Measurements from ENCODE around the gene CAPRIN1.
A peak's percentile ranks its signal among the peaks of the same experiment; 100 is the strongest.
"Not testable (repeated sequence)": the region's sequence is repeated elsewhere in the genome, so short reads cannot be mapped to it uniquely, and the experiment has no call there.

CAPRIN1 gene

DNA sequence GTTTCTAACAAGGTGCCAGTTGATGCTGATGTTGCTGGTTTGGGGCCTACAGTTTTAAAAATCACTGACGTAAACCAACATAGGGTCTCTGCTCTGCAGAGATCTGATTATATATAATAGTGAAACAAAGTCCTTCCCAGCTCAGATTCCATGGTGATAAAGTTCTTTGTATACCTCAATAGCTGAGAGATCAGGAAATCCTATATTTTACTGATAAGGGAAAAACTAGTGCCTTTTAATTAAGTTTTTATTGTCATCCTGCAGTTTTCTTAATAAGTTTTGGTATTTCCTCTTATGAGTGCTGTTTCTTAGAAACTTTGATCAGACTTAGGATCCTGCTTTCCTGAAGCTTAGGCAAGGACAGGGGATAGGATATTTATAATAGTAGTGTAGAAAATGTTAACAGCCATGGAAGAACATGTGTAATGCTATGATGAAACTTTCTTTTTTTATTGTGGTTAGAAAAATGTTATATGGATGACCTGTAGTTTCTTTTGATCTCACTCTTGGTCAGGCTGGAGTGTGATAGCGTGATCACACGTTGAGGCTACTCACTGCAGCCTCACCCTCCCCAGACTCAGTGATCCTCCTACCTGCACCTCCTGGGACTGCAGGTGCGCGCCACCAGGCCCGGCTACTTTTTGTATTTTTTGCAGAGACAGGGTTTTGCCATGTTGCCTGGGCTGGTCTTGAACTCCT lies 14.1 kb downstream of the CAPRIN1 start:
- Mint-ChIP-seq H3K9me3 (no peaks in the 10 kb centered on the region), H3K4me1 (ENCODE audit: low read depth) (peaks cover 70% of the 10 kb centered on the region), H3K4me3 (no peak overlapping the region), H3K36me3 (ENCODE audit: low read depth) (peaks cover 46% of the 10 kb centered on the region), H3K27me3 (no peaks in the 10 kb centered on the region), H3K27ac (peak overlapping the region; percentile 63)

DNA sequence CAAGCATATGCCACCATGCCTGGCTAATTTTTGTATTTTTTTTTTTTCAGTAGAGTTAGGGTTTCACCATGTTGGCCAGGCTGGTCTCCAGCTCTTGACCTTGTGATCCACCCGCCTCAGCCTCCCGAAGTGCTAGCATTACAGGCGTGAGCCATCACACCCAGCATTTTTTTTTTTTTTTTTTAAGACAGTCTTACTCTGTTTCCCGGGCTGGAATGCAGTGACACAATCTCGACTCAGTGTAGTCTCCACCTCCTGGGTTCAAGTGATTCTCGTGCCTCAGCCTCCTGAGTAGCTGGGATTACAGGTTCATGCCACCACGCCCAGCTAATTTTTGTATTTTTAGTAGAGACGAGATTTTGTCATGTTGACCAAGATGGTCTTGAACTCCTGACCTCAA lies 15.2 kb downstream of the CAPRIN1 start:
- H3K4me1 Mint-ChIP-seq (ENCODE audit: low read depth), result peaks cover 74% of the 10 kb centered on the region
- H3K4me3 Mint-ChIP-seq, H3K27me3 Mint-ChIP-seq, H3K9me3 Mint-ChIP-seq: not testable (repeated sequence)
- peaks cover 45% of the 10 kb centered on the region for H3K36me3 Mint-ChIP-seq (ENCODE audit: low read depth)
- peak overlapping the region; percentile 71 for H3K27ac Mint-ChIP-seq

DNA sequence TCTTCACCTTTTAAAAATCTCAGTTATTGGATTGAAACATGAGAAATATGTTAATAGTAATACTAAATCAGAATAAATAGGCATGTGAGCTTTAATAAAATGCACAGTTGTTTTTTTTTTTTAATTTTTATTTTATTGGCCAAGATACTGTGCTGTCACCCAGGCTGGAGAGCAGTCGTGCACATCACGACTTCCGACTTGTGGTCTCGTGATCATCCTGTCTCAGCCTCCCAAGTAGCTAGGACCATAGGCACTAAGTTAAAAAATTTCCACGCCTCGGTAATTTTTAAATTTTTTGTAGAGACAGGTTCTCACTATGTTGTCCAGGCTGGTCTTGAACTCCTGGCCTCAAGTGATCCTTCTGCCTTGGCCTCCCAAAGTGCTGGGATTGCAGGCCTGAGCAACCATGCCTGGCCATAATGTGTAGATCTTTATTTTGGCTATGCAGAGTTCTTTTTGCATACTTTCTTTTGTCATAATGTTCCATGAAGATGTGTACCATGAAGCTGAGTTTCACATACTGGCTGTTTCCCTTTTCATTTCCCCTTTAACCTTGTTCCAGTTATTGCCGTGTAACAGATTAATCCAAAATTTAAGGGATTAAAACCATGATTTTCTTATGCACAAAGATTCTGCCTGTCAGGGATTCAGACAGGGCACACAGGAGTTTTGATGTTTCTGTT lies 16.0 kb downstream of the CAPRIN1 start:
- H3K27me3 Mint-ChIP-seq, result no peaks in the 10 kb centered on the region
- peaks cover 45% of the 10 kb centered on the region for H3K36me3 Mint-ChIP-seq (ENCODE audit: low read depth)
- H3K9me3 Mint-ChIP-seq, result no peaks in the 10 kb centered on the region
- H3K4me3 Mint-ChIP-seq, result no peak overlapping the region
- H3K4me1 Mint-ChIP-seq (ENCODE audit: low read depth), result peaks cover 69% of the 10 kb centered on the region
- no peak overlapping the region for H3K27ac Mint-ChIP-seq

DNA sequence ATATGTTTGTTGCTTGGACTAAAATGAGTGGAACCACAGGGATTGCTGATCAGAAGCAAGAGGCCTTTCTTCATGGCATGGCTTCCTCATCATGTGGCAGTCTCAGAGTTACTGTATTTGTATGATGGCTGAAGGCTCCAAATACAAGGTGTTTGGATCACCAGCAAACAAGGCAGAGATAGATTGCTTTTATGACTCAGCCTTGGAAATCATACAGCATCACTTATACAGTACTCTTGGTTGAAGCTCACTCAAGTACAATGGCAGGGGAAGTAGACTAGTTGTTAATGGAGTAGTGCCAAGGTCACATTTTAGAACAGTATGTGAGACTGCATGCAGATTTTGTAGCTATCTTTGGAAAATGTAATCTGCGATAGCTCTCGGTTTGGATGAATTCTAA lies 16.6 kb downstream of the CAPRIN1 start:
- no peak overlapping the region for H3K4me3 Mint-ChIP-seq

DNA sequence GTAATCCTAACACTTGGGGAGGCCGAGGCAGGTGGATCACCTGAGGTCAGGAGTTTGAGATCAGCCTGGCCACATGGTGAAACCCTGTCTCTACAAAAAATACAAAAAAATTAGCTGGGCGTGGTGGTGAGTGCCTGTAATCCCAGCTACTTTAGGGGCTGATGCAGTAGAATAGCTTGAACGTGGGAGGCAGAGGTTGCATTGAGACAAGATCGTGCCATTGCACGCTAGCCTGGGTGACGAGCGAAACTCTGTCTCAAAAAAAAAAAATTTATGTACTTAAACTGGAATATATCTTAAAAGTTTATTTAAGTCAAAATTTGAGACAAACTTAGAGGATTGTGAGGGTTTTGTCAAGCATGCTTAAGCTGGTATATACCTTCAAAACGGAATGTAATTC lies 19.8 kb downstream of the CAPRIN1 start:
- Mint-ChIP-seq H3K4me1 (ENCODE audit: low read depth) (peaks cover 65% of the 10 kb centered on the region), H3K36me3 (ENCODE audit: low read depth) (peaks cover 51% of the 10 kb centered on the region)
- not testable (repeated sequence) for H3K4me3 Mint-ChIP-seq, H3K9me3 Mint-ChIP-seq, H3K27me3 Mint-ChIP-seq, H3K27ac Mint-ChIP-seq

More for the DNA sequence above, 16.6 kb downstream of the CAPRIN1 start:
- Mint-ChIP-seq H3K4me1 (ENCODE audit: low read depth) (peaks cover 66% of the 10 kb centered on the region), H3K27ac (no peak overlapping the region), H3K36me3 (ENCODE audit: low read depth) (peaks cover 45% of the 10 kb centered on the region), H3K27me3 (no peaks in the 10 kb centered on the region), H3K9me3 (no peaks in the 10 kb centered on the region)

DNA sequence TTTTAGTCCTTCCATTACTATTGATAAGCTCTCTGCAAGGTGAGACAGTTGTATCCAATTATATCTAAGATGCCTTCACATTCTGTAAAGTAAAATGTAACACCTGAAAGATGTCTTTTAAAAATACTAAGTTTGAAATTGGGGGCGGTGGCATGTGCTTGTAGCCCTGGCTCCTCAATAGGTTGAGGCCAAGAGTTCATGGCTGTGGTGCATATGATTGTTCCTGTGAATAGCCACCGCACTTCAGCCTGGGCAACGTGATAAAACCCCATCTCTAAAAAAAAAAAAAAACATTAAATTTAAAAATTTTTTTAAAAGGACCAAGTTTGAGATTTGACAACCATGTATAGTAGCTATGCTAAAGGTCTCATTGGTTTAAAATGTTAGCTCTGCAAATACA lies 20.5 kb downstream of the CAPRIN1 start:
- H3K36me3 Mint-ChIP-seq (ENCODE audit: low read depth), result peaks cover 55% of the 10 kb centered on the region
- no peak overlapping the region for H3K27ac Mint-ChIP-seq
- H3K9me3 Mint-ChIP-seq, result no peaks in the 10 kb centered on the region
- peaks cover 62% of the 10 kb centered on the region for H3K4me1 Mint-ChIP-seq (ENCODE audit: low read depth)
- no peak overlapping the region for H3K4me3 Mint-ChIP-seq
- no peaks in the 10 kb centered on the region for H3K27me3 Mint-ChIP-seq

DNA sequence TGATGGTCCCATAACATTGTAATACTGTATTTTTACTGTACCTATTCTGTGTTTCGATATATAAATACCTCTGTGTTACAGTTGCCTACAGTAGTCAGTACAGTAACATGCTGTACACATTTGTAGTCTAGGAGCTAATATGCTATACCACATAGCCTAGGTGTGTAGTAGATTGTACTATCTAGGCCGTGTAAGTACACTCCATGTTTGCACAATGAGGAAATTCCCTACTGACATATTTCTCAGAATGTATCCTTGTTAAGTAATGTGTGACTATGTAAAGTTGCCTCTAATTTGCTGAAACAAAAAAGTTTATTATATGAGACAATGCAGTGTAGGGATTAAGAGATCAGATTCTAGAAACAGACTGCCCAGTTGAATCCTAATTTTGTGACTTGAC lies 21.3 kb downstream of the CAPRIN1 start:
- peaks cover 63% of the 10 kb centered on the region for H3K36me3 Mint-ChIP-seq (ENCODE audit: low read depth)
- H3K27ac Mint-ChIP-seq, result no peak overlapping the region
- H3K4me1 Mint-ChIP-seq (ENCODE audit: low read depth), result peaks cover 54% of the 10 kb centered on the region

DNA sequence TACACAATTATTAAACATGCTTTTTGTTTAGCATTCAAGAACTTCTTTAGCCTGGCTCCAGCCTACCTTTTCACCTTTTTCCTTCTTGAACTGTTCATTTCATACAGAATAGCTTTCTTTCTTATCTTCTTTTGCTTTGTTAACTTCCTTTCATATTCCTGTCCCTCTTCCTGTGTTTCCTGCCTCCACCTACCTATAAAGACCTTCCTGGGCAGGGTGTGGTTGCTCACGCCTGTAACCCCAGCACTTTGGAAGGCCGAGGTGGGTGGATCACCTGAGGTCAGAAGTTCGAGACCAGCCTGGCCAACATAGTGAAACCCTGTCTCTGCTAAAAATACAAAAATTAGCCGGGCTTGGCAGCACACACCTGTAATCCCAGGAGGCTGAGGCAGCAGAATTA lies 22.9 kb downstream of the CAPRIN1 start:
- Mint-ChIP-seq H3K9me3 (no peaks in the 10 kb centered on the region), H3K4me1 (ENCODE audit: low read depth) (peaks cover 44% of the 10 kb centered on the region), H3K4me3 (no peak overlapping the region), H3K36me3 (ENCODE audit: low read depth) (peaks cover 77% of the 10 kb centered on the region), H3K27me3 (no peaks in the 10 kb centered on the region), H3K27ac (peak overlapping the region; percentile 10)

More for the DNA sequence above, 21.3 kb downstream of the CAPRIN1 start:
- H3K9me3 Mint-ChIP-seq, result no peaks in the 10 kb centered on the region
- H3K4me3 Mint-ChIP-seq, result no peak overlapping the region
- no peaks in the 10 kb centered on the region for H3K27me3 Mint-ChIP-seq

DNA sequence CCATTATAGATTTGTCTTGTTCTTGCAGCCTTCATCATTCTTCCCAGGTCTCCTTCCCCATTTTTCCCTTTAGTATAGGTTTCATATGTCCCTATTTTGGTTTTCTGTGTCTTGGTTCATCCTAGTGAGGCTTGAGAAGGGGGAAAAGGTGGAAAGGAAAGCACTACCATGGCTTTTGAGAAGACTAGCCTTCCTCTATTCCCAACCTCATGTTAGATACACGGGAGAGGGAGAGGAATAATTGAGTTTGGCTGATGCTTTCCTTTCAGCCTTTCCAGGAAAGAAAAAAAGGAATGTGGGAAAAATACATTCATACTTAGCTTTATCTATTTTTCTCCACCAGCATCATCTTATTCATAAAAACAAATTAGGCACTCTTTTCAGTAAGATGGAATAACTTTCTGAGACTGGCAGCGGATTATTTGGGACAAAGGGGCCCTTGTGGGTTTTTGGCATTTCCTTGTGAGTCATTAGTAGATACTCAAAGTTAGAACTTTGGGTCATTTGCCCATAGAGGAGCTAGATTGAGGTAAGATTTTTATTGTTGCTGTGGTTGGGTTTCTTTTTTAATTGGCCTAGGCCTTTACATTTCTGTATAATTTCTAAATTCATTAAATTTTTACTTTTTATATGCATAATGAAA lies 23.8 kb downstream of the CAPRIN1 start:
- Mint-ChIP-seq H3K9me3 (no peaks in the 10 kb centered on the region), H3K4me3 (no peak overlapping the region), H3K36me3 (ENCODE audit: low read depth) (peaks cover 74% of the 10 kb centered on the region), H3K4me1 (ENCODE audit: low read depth) (peaks cover 36% of the 10 kb centered on the region), H3K27me3 (no peaks in the 10 kb centered on the region), H3K27ac (peak overlapping the region; percentile 39)

DNA sequence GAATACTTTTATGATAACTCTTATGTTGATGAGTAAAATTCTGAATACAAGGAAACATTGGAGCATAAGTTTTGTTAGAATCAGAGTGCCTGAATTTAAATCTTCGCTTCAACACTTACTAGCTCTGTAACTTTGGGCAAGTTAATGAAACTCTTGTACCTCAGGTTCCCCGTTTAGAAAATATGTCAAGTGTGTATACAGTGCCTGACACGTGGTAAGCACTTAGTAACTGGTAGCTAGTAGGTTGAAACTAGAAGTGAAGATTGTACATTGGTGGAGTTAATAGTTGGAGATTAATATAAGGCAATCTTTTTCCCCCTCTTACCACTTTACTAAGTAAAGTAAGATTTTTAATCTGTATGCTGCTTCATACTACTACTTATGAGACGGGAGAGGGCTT lies 29.1 kb downstream of the CAPRIN1 start:
- no peak overlapping the region for H3K4me3 Mint-ChIP-seq
- H3K9me3 Mint-ChIP-seq, result no peaks in the 10 kb centered on the region
- H3K27me3 Mint-ChIP-seq, result no peaks in the 10 kb centered on the region
- H3K4me1 Mint-ChIP-seq (ENCODE audit: low read depth), result peaks cover 23% of the 10 kb centered on the region
- peaks cover 76% of the 10 kb centered on the region for H3K36me3 Mint-ChIP-seq (ENCODE audit: low read depth)
- peak overlapping the region; percentile 41 for H3K27ac Mint-ChIP-seq

DNA sequence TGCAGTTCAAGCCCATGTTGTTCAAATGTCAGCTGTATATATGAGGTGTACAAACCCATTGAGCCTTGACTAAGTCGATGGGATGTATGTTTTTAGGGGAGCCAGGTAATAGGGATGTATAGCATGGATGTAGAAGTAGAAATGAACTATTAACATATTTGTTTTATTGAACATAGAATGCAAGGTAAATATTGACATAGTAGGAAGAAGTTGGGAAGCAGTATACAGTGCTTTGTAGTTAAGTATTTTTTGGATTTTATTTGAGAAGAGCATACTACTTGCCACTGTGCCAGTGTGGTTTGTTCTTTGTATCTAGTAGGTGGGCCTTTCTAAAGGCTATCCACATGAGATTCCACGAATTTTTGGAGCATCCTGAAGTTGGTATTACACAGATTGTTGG lies 33.1 kb downstream of the CAPRIN1 start:
- H3K4me1 Mint-ChIP-seq (ENCODE audit: low read depth), result peaks cover 34% of the 10 kb centered on the region

DNA sequence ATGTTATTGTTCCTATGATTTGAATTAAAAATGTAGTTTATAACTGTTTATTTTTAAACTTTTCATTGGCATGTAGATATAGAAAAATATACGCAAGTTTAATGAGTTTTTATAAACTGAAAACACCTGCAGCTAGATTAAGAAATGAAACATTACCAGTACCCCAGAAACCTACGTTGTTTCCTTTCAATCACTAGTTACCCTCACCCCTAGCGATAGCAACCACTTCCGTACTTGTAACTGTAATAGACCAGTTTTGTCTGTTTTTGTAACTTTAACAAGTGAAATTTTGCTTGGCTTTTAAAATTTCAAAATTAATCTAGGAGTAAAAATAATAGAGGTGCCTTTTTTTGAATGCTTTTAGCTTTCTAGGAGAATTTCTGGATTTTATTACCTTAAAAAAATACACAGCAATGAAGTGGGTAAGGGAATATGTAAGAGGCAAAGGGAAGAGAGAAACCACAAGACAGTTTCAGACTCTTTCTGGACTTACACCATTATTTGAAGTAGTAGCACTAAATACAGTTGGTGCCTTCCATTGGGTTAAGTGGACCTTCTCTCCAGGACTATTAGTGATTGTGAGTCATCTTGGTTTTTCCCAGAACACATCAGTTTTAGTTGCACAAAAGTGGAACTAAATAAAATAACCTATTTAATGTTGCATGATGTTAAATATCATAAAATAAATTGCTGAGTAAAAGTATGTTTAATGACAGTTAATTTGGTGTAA lies 35.2 kb downstream of the CAPRIN1 start:
- Mint-ChIP-seq H3K27ac (peak overlapping the region; percentile 45), H3K9me3 (no peaks in the 10 kb centered on the region)

More for the DNA sequence above, 33.1 kb downstream of the CAPRIN1 start:
- Mint-ChIP-seq H3K27ac (no peak overlapping the region), H3K36me3 (ENCODE audit: low read depth) (peaks cover 73% of the 10 kb centered on the region), H3K27me3 (no peaks in the 10 kb centered on the region), H3K4me3 (no peak overlapping the region), H3K9me3 (no peaks in the 10 kb centered on the region)

DNA sequence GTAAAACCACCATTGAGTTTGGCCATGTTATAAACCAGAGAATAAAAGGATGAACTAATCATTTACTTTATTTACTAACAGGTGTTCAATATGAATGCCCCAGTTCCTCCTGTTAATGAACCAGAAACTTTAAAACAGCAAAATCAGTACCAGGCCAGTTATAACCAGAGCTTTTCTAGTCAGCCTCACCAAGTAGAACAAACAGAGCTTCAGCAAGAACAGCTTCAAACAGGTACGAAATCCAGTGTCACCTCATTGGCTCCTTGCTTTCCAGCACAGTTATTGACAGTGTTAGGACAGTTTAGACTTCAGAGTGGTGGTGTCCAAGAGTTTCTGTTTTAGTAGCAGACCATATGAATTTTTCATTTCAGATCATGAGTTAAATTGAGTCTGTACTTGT lies 40.3 kb downstream of the CAPRIN1 start:
- Mint-ChIP-seq H3K4me3 (no peak overlapping the region), H3K9me3 (no peaks in the 10 kb centered on the region), H3K36me3 (ENCODE audit: low read depth) (peaks cover 80% of the 10 kb centered on the region), H3K4me1 (ENCODE audit: low read depth) (peaks cover 6% of the 10 kb centered on the region), H3K27ac (no peak overlapping the region), H3K27me3 (no peaks in the 10 kb centered on the region)

More for the DNA sequence above, 35.2 kb downstream of the CAPRIN1 start:
- peaks cover 81% of the 10 kb centered on the region for H3K36me3 Mint-ChIP-seq (ENCODE audit: low read depth)
- H3K4me1 Mint-ChIP-seq (ENCODE audit: low read depth), result peaks cover 29% of the 10 kb centered on the region
- no peak overlapping the region for H3K4me3 Mint-ChIP-seq
- H3K27me3 Mint-ChIP-seq, result no peaks in the 10 kb centered on the region

DNA sequence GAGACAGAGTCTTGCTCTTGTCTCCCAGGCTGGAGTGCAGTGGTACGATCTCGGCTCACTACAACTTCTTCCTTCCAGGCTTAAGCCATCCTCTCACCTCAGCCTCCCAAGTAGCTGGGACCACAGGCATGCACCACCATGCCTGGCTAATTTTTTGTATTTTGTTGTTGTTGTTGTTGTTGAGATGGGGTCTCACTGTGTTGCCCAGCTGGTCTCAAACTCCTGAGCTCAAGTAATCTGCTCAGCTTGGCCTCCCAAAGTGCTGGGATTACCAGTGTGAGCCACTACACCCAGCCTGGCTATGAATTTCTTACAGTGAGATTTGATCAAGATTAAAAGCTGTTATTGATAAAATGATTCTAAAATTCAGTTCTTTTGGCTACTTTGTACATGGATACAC lies 43.4 kb downstream of the CAPRIN1 start:
- not testable (repeated sequence) for H3K4me3 Mint-ChIP-seq; H3K9me3 Mint-ChIP-seq; H3K27ac Mint-ChIP-seq; H3K27me3 Mint-ChIP-seq; H3K4me1 Mint-ChIP-seq (ENCODE audit: low read depth)
- H3K36me3 Mint-ChIP-seq (ENCODE audit: low read depth), result peaks cover 86% of the 10 kb centered on the region

DNA sequence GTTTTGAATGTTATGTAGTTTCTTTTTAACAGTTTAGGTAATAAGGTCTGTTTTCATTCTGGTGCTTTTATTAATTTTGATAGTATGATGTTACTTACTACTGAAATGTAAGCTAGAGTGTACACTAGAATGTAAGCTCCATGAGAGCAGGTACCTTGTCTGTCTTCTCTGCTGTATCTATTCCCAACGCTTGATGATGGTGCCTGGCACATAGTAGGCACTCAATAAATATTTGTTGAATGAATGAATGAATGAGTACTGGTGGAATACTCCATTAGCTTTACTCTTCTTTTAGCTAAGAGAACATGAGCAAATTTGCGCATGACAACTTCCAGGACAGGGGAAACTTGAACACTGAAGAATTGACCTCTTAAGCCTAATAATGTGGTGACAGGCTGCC lies 47.3 kb downstream of the CAPRIN1 start:
- Mint-ChIP-seq H3K36me3 (ENCODE audit: low read depth) (peaks cover 70% of the 10 kb centered on the region), H3K27me3 (no peaks in the 10 kb centered on the region), H3K4me1 (ENCODE audit: low read depth) (peaks cover 2% of the 10 kb centered on the region), H3K4me3 (no peak overlapping the region), H3K27ac (no peak overlapping the region), H3K9me3 (no peaks in the 10 kb centered on the region)
